Mesendoderm (in vitro differentiated cells): Measurements from ENCODE around the gene ESCO1.
"Not testable (repeated sequence)": the region's sequence is repeated elsewhere in the genome, so short reads cannot be mapped to it uniquely, and the experiment has no call there.

ENCODE experiments used
- DNase-seq: peaks from one replicate; pipeline ENCODE4 v3.0.0; 2013
- H2AK5ac ChIP-seq: 2 replicates; pipeline ENCODE4 v1.6.1; 2013; ENCODE audit warnings: low read length, inconsistent platforms
- H2BK120ac ChIP-seq: 2 replicates; pipeline ENCODE4 v1.6.1; 2013; ENCODE audit warnings: low read depth, mild to moderate bottlenecking, low read length, moderate library complexity, mixed read lengths
- H2BK15ac ChIP-seq: replicated peaks from 2 replicates; pipeline ENCODE4 v1.6.1; 2013; ENCODE audit warnings: low read depth, mild to moderate bottlenecking, moderate library complexity
- H2BK5ac ChIP-seq: 2 replicates; pipeline ENCODE4 v1.6.1; 2013; ENCODE audit warnings: low read length, inconsistent platforms
- H3K18ac ChIP-seq: 2 replicates; pipeline ENCODE4 v1.6.1; 2013; ENCODE audit warnings: mild to moderate bottlenecking, low read length, mixed read lengths
- H3K23ac ChIP-seq: one replicate; pipeline ENCODE4 v1.6.1; 2013; ENCODE audit warnings: low read length
- H3K27ac ChIP-seq: 2 replicates; pipeline ENCODE4 v1.5.1; 2013; ENCODE audit warnings: low read depth, mild to moderate bottlenecking, inconsistent platforms, low read length, moderate library complexity
- H3K27me3 ChIP-seq: 2 replicates; pipeline ENCODE4 v1.6.1; 2013; ENCODE audit warnings: low read length, control low read depth, mild to moderate bottlenecking, inconsistent platforms; ENCODE audit not compliant: insufficient read depth, poor library complexity
- H3K36me3 ChIP-seq: 2 replicates; pipeline ENCODE4 v1.6.1; 2013; ENCODE audit warnings: low read length, inconsistent platforms; ENCODE audit not compliant: control insufficient read depth, insufficient read depth
- H3K4ac ChIP-seq: one replicate; pipeline ENCODE4 v1.6.1; 2013; ENCODE audit warnings: low read depth, mild to moderate bottlenecking, low read length, moderate library complexity
- H3K4me1 ChIP-seq: 2 replicates; pipeline ENCODE4 v1.6.1; 2013; ENCODE audit warnings: low read depth, low read length, inconsistent platforms; ENCODE audit not compliant: control insufficient read depth
- H3K4me2 ChIP-seq: 2 replicates; pipeline ENCODE4 v1.6.1; 2013; ENCODE audit warnings: low read length
- H3K4me3 ChIP-seq: 2 replicates; pipeline ENCODE4 v1.5.1; 2013; ENCODE audit warnings: mild to moderate bottlenecking, low read length
- H3K56ac ChIP-seq: one replicate; pipeline ENCODE4 v1.6.1; 2013; ENCODE audit warnings: low read length
- H3K79me1 ChIP-seq: 2 replicates; pipeline ENCODE4 v1.6.1; 2013; ENCODE audit warnings: low read length, inconsistent platforms
- H3K79me2 ChIP-seq: 2 replicates; pipeline ENCODE4 v1.6.1; 2013; ENCODE audit warnings: mild to moderate bottlenecking, low read length; ENCODE audit not compliant: control insufficient read depth, insufficient read depth
- H3K9ac ChIP-seq: 2 replicates; pipeline ENCODE4 v1.6.1; 2013; ENCODE audit warnings: low read length, inconsistent platforms
- H4K5ac ChIP-seq: one replicate; pipeline ENCODE4 v1.6.1; 2013; ENCODE audit warnings: low read length
- H4K8ac ChIP-seq: one replicate; pipeline ENCODE4 v1.6.1; 2013; ENCODE audit warnings: low read depth, mild to moderate bottlenecking, control low read depth, low read length, moderate library complexity
- WGBS: extraction: QIAGEN DNeasy Blood & Tissue Kit; methylation state at CpG from one replicate; pipeline ENCODE4 v1.1.7; 2013; ENCODE audit warnings: low lambda C conversion rate, missing lambda C conversion rate; ENCODE audit not compliant: insufficient coverage; ENCODE audit errors: extremely low coverage; 5-methylcytosine and 5-hydroxymethylcytosine counted together

Gene ESCO1

GRCh38 chr18:21597620-21598019 is 2.9 kb downstream of the ESCO1 start:
- Histone ChIP-seq H3K36me3 (no peaks in the 10 kb centered on the region), H3K27ac (no peak overlapping the region), H4K8ac (no peak overlapping the region), H3K4ac (no peak overlapping the region), H3K18ac (no peak overlapping the region), H2BK15ac (no peak overlapping the region), H3K79me2 (peaks cover 38% of the 10 kb centered on the region), H2BK120ac (no peak overlapping the region), H2BK5ac (no peak overlapping the region), H3K4me1 (peaks cover 1% of the 10 kb centered on the region), H2AK5ac (no peak overlapping the region), H3K4me3 (no peak overlapping the region), H3K27me3 (no peaks in the 10 kb centered on the region), H4K5ac (no peak overlapping the region), H3K9ac (no peak overlapping the region), H3K4me2 (no peak overlapping the region), H3K56ac (no peak overlapping the region), H3K79me1 (peaks cover 5% of the 10 kb centered on the region), H3K23ac (no peak overlapping the region)
- WGBS: no CpG with 5 or more reads among the region's 1 CpG
- DNase-seq: no peak

GRCh38 chr18:21593540-21594257 is 6.8 kb downstream of the ESCO1 start:
- Histone ChIP-seq H3K79me2 (peaks cover 37% of the 10 kb centered on the region), H4K5ac (no peak overlapping the region), H3K18ac (no peak overlapping the region), H3K27me3 (no peaks in the 10 kb centered on the region), H2AK5ac (no peak overlapping the region), H2BK120ac (no peak overlapping the region), H2BK5ac (no peak overlapping the region), H3K4me3 (no peak overlapping the region), H3K4me1 (peaks cover under 1% of the 10 kb centered on the region), H3K23ac (no peak overlapping the region), H3K56ac (no peak overlapping the region), H3K27ac (no peak overlapping the region), H3K79me1 (peaks cover 7% of the 10 kb centered on the region), H3K4ac (no peak overlapping the region), H4K8ac (no peak overlapping the region), H2BK15ac (no peak overlapping the region), H3K9ac (no peak overlapping the region), H3K36me3 (no peaks in the 10 kb centered on the region), H3K4me2 (no peak overlapping the region)
- no CpG with 5 or more reads among the region's 7 CpGs for WGBS
- peak; percentile 10 for DNase-seq

- H3K23ac ChIP-seq, DNase-seq, H2BK120ac ChIP-seq, H3K4me1 ChIP-seq, H3K56ac ChIP-seq, H3K9ac ChIP-seq, H3K18ac ChIP-seq, H3K27ac ChIP-seq, H2AK5ac ChIP-seq, H2BK15ac ChIP-seq, H3K4me2 ChIP-seq, H3K4me3 ChIP-seq, H4K8ac ChIP-seq, H2BK5ac ChIP-seq, H3K36me3 ChIP-seq, H4K5ac ChIP-seq, H3K27me3 ChIP-seq, H3K4ac ChIP-seq: not testable (repeated sequence)
- no CpG with 5 or more reads among the region's 33 CpGs for WGBS
- Histone ChIP-seq H3K79me1 (peaks cover 12% of the 10 kb centered on the region), H3K79me2 (peaks cover 31% of the 10 kb centered on the region)
Observed at GRCh38 chr18:21592361-21592760, 8.1 kb downstream of the ESCO1 start.

GRCh38 chr18:21584391-21584790 is 16.1 kb downstream of the ESCO1 start:
- Histone ChIP-seq H2BK15ac (no peak overlapping the region), H3K4me3 (no peak overlapping the region), H3K56ac (no peak overlapping the region), H3K36me3 (no peaks in the 10 kb centered on the region), H3K79me1 (peaks cover 7% of the 10 kb centered on the region), H3K4me1 (no peaks in the 10 kb centered on the region), H3K4me2 (no peak overlapping the region), H3K27me3 (no peaks in the 10 kb centered on the region), H3K4ac (no peak overlapping the region), H3K27ac (no peak overlapping the region), H3K18ac (no peak overlapping the region), H2BK5ac (no peak overlapping the region), H3K79me2 (peaks cover 9% of the 10 kb centered on the region), H4K5ac (no peak overlapping the region), H3K9ac (no peak overlapping the region), H3K23ac (no peak overlapping the region), H2BK120ac (no peak overlapping the region), H4K8ac (no peak overlapping the region), H2AK5ac (no peak overlapping the region)
- no CpG with 5 or more reads among the region's 5 CpGs for WGBS
- no peak for DNase-seq

- 100% methylated on average over 1 of the region's 4 CpGs for WGBS
- H3K27me3 ChIP-seq: no peaks in the 10 kb centered on the region
Observed at GRCh38 chr18:21575656-21576055, 24.8 kb downstream of the ESCO1 start.

GRCh38 chr18:21571772-21572171 is 28.7 kb downstream of the ESCO1 start:
- Histone ChIP-seq H3K36me3 (peaks cover 3% of the 10 kb centered on the region), H3K4me2 (no peak overlapping the region), H3K9ac (no peak overlapping the region), H3K27ac (no peak overlapping the region), H3K4ac (no peak overlapping the region), H3K4me3 (no peak overlapping the region), H3K27me3 (no peaks in the 10 kb centered on the region), H4K8ac (no peak overlapping the region), H2BK120ac (no peak overlapping the region), H3K23ac (no peak overlapping the region), H3K79me2 (no peaks in the 10 kb centered on the region), H3K18ac (no peak overlapping the region), H3K56ac (no peak overlapping the region), H2BK5ac (no peak overlapping the region), H3K79me1 (no peaks in the 10 kb centered on the region), H2BK15ac (no peak overlapping the region), H4K5ac (no peak overlapping the region), H2AK5ac (no peak overlapping the region), H3K4me1 (no peaks in the 10 kb centered on the region)
- no peak for DNase-seq

More at GRCh38 chr18:21575656-21576055, 24.8 kb downstream of the ESCO1 start:
- no peak overlapping the region for H3K56ac ChIP-seq
- H2BK120ac ChIP-seq: no peak overlapping the region
- H3K18ac ChIP-seq: no peak overlapping the region
- no peak overlapping the region for H3K4me3 ChIP-seq
- no peaks in the 10 kb centered on the region for H3K79me2 ChIP-seq
- no peak overlapping the region for H3K23ac ChIP-seq
- H3K4me2 ChIP-seq: no peak overlapping the region
- H4K5ac ChIP-seq: no peak overlapping the region
- no peak overlapping the region for H3K4ac ChIP-seq
- H3K79me1 ChIP-seq: no peaks in the 10 kb centered on the region
- no peak overlapping the region for H3K9ac ChIP-seq
- peaks cover 3% of the 10 kb centered on the region for H3K36me3 ChIP-seq
- no peak overlapping the region for H2AK5ac ChIP-seq
- H2BK15ac ChIP-seq: no peak overlapping the region
- no peak overlapping the region for H4K8ac ChIP-seq
- H2BK5ac ChIP-seq: no peak overlapping the region
- no peak for DNase-seq
- H3K27ac ChIP-seq: no peak overlapping the region
- H3K4me1 ChIP-seq: no peaks in the 10 kb centered on the region
